Measurements from ENCODE around the gene DOK6. TPM values are rescaled to one million over a fixed set of nuclear protein-coding genes. Genes with fewer than 3 reads are reported as not detected.
"Not testable (repeated sequence)": the region's sequence is repeated elsewhere in the genome, so short reads cannot be mapped to it uniquely, and the experiment has no call there.

The DOK6 gene
- polyA plus RNA-seq, 4 donors, result 15.5 to 18.1 (median 17.0) TPM

- no peak for DNase-seq (ENCODE audit: low read depth in 4 of 4, low spot score in 2 of 4)
Observed at GRCh38 chr18:69616114-69616513, 215.4 kb downstream of the DOK6 start.

- no peak for DNase-seq (ENCODE audit: low read depth in 4 of 4, low spot score in 2 of 4)
Observed at GRCh38 chr18:69617408-69617807, 216.7 kb downstream of the DOK6 start.

GRCh38 chr18:69617888-69618287 lies 217.2 kb downstream of the DOK6 start:
- DNase-seq (ENCODE audit: low read depth in 4 of 4, low spot score in 2 of 4), result no peak

GRCh38 chr18:69622184-69622583 lies 221.5 kb downstream of the DOK6 start:
- peak in 3 of 4 donors; percentile 13 to 19 (median 14) for DNase-seq (ENCODE audit: low read depth in 4 of 4, low spot score in 2 of 4)

GRCh38 chr18:69622961-69623360 lies 222.3 kb downstream of the DOK6 start:
- DNase-seq (ENCODE audit: low read depth in 4 of 4, low spot score in 2 of 4), result no peak

GRCh38 chr18:69626171-69626570 lies 225.5 kb downstream of the DOK6 start:
- no peak for DNase-seq (ENCODE audit: low read depth in 4 of 4, low spot score in 2 of 4)

- DNase-seq (ENCODE audit: low read depth in 4 of 4, low spot score in 2 of 4), result no peak
Observed at GRCh38 chr18:69626643-69627242, 226.1 kb downstream of the DOK6 start.

GRCh38 chr18:69628774-69629359 lies 228.2 kb downstream of the DOK6 start:
- DNase-seq (ENCODE audit: low read depth in 4 of 4, low spot score in 2 of 4), result no peak

- no peak for DNase-seq (ENCODE audit: low read depth in 4 of 4, low spot score in 2 of 4)
Observed at GRCh38 chr18:69631281-69631680, 230.6 kb downstream of the DOK6 start.

- no peak for DNase-seq (ENCODE audit: low read depth in 4 of 4, low spot score in 2 of 4)
Observed at GRCh38 chr18:69635482-69635881, 234.8 kb downstream of the DOK6 start.

- DNase-seq (ENCODE audit: low read depth in 4 of 4, low spot score in 2 of 4), result no peak
Observed at GRCh38 chr18:69636529-69637301, 236.0 kb downstream of the DOK6 start.

- DNase-seq (ENCODE audit: low read depth in 4 of 4, low spot score in 2 of 4), result no peak
Observed at GRCh38 chr18:69638056-69638455, 237.4 kb downstream of the DOK6 start.

- no peak for DNase-seq (ENCODE audit: low read depth in 4 of 4, low spot score in 2 of 4)
Observed at GRCh38 chr18:69647702-69648101, 247.0 kb downstream of the DOK6 start.

GRCh38 chr18:69648486-69648885 lies 247.8 kb downstream of the DOK6 start:
- no peak for DNase-seq (ENCODE audit: low read depth in 4 of 4, low spot score in 2 of 4)

- no peak for DNase-seq (ENCODE audit: low read depth in 4 of 4, low spot score in 2 of 4)
Observed at GRCh38 chr18:69649684-69650083, 249.0 kb downstream of the DOK6 start.

- DNase-seq (ENCODE audit: low read depth in 4 of 4, low spot score in 2 of 4), result no peak
Observed at GRCh38 chr18:69651243-69651642, 250.6 kb downstream of the DOK6 start.

- DNase-seq (ENCODE audit: low read depth in 4 of 4, low spot score in 2 of 4), result no peak
Observed at GRCh38 chr18:69655816-69656215, 255.1 kb downstream of the DOK6 start.

- no peak for DNase-seq (ENCODE audit: low read depth in 4 of 4, low spot score in 2 of 4)
Observed at GRCh38 chr18:69658103-69658502, 257.4 kb downstream of the DOK6 start.

- no peak for DNase-seq (ENCODE audit: low read depth in 4 of 4, low spot score in 2 of 4)
Observed at GRCh38 chr18:69658685-69659084, 258.0 kb downstream of the DOK6 start.

GRCh38 chr18:69659142-69659651 lies 258.5 kb downstream of the DOK6 start:
- DNase-seq (ENCODE audit: low read depth in 4 of 4, low spot score in 2 of 4), result peak in 1 of 4 donors; percentile 7

GRCh38 chr18:69662090-69662489 lies 261.4 kb downstream of the DOK6 start:
- not testable (repeated sequence) for DNase-seq (ENCODE audit: low read depth in 4 of 4, low spot score in 2 of 4)

GRCh38 chr18:69664399-69664798 lies 263.7 kb downstream of the DOK6 start:
- no peak for DNase-seq (ENCODE audit: low read depth in 4 of 4, low spot score in 2 of 4)
